Stimulated activated CD4-positive, alpha-beta T cell treated with anti-CD3 and anti-CD28 coated beads, Interleukin-4, amount 100 ng/mL, for 24 hours (primary cell): ENCODE results near the gene GLRX.

ENCODE experiments used
- DNase-seq: peaks from one replicate; pipeline ENCODE4 v3.0.0-alpha.2; 2020

Gene GLRX

GRCh38 chr5:95808686-95809413 is 13.7 kb downstream of the GLRX start:
- peak; percentile 75 for DNase-seq

GRCh38 chr5:95808013-95808685 is 14.4 kb downstream of the GLRX start:
- no peak for DNase-seq

GRCh38 chr5:95806687-95807086 is 15.8 kb downstream of the GLRX start:
- DNase-seq = no peak

GRCh38 chr5:95804736-95805539 is 17.6 kb downstream of the GLRX start:
- DNase-seq = no peak

DNA sequence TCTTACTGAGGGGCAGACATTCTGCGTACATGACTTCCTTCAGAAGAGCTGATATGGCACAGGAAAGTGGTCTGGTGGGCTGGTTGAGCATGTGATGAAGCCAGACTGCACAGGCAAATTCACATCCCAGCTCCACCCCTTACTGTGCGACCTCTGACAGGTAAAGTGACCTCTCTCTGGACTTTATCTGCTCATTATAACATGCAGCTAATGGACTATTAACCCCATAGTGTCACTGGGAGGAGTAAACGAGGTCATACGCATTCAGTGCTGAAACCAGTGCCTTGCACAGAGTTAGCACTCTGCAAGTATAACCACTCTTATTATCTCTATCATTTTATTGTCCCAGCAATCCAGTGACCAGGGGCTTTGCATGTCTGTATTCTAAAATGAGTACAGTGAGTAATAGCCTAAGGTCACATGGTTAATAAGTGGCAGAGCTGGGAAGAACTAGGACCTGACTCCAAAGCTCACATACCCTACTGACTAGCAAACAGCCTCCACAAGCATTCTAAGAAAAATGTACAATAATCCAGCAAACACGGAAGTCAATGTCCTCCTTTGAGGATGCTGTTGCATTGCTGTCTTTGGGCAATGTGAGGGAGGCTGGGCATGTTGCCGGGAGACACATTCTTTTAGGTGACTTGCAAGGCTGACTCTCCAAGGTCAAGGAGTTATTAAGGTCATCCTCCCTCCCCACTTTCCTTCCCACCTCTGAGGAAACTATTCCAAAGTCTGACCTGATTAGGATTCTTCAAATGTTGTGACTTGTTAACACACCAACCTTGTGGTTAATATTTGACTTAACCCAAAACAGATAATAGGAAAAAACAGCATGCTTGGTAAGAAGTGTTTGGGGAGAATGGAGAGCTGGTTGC is 19.0 kb downstream of the GLRX start:
- no peak for DNase-seq

- no peak for DNase-seq
Observed at GRCh38 chr5:95801961-95802360, 20.6 kb downstream of the GLRX start.

GRCh38 chr5:95801532-95801931 is 21.0 kb downstream of the GLRX start:
- no peak for DNase-seq

GRCh38 chr5:95800553-95800952 is 22.0 kb downstream of the GLRX start:
- no peak for DNase-seq

GRCh38 chr5:95799191-95799835 is 23.2 kb downstream of the GLRX start:
- no peak for DNase-seq

DNA sequence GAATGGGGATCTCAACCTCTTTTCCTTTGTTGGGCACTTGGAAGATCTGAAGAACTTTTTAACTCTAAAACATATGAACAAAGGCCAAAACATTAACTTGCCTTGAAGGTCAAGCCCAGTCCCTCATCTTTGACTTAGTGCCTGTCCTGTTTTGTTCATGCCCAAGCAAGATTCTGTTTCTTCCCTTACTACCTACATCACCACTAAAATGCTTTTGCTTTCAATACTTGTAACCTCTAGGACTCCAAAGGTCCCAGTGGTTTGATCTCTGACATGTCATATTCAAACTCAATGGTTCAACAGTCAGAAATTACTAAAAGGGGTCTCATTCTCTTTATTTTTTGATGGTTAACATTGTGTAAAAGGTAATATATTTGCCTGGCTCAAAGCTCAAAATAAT is 24.0 kb downstream of the GLRX start:
- DNase-seq = no peak

GRCh38 chr5:95798048-95798447 is 24.5 kb downstream of the GLRX start:
- DNase-seq = no peak

DNA sequence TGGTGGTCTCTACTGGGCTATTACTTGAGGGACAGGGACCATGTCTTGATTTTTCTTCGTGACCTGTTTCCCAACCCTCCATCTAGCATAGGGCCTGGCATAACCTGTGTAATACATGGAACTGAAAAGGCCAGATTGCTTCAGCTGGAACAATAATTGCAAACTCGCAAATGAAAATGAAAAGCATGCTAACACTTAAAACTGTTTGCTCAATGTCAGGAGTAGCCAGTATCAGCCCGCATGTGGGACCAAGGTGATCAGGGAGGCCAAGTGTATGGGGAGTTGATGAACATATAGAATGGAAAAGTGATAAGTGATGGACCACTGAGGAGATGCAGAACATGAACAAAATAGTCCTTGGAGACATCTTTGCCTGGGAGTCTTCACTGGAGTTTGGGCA is 25.2 kb downstream of the GLRX start:
- DNase-seq = no peak

DNA sequence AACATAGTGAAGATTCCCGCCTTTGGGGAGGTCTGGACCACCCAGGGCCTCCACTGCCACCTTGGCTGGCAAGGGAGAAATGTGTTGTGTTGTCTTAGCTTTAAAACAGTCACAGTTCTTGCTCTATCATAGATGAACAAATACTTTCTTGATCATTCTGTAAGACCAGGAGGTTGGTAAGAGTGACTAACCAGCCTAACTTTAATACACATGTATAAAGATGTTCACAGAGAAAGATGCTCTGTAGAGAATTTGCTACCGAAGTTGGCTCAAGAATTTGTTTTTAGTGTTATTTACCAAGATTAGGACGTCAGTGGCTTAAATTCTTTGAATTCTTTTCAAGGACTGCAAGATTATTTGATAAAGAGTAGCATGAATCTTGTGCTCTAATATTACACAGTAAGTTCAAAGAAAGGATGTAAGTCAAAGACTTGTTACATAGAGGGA is 28.4 kb downstream of the GLRX start:
- no peak for DNase-seq

DNA sequence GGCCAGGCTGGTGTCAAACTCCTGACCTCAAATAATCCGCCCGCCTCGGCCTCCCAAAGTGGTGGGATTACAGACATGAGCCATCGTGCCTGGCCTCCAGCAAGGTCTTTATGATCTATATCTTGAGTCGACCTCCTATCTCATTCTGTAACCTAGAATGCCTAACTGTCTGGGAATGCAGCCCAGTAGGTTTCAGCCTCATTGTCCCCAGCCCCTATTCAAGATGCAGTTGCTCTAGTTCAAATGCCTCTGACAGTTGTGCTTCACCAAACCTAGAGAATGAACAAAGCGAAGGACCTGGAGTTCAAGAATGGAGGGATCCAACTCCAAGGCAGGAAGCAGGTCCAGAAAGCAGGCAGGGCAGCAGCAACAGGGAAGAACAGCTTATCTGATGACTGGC is 30.8 kb downstream of the GLRX start:
- DNase-seq = no peak

GRCh38 chr5:95788493-95788892 is 34.0 kb downstream of the GLRX start:
- DNase-seq = no peak

DNA sequence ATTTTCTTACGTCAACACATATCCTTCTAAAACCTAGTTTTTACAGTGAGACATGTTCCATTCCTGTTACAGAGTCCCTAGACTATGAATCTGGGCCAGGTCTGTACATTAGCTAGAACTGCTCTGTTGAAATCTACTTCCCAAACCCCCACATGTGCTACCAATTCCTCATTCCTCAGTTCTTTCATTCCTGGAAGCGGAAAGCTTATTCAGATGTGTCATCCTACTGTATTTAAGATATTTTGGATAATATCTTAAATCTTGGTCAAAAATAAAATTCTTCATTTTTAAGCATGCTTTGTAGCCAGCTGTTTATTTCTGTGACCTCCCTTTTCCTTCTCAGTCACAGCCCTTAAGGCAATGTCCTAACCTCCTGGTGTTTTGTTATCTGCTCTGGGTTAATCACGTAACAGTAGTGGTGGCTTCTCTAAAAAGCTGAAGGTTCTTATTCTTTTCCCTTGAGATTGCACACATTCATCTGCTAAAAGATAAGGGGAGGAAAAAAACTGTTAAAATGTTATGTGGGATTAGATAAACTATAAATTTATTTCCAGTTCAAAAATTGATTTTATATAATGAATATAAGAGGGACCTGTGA is 35.6 kb downstream of the GLRX start:
- no peak for DNase-seq

GRCh38 chr5:95784514-95785302 is 37.8 kb downstream of the GLRX start:
- DNase-seq = no peak

DNA sequence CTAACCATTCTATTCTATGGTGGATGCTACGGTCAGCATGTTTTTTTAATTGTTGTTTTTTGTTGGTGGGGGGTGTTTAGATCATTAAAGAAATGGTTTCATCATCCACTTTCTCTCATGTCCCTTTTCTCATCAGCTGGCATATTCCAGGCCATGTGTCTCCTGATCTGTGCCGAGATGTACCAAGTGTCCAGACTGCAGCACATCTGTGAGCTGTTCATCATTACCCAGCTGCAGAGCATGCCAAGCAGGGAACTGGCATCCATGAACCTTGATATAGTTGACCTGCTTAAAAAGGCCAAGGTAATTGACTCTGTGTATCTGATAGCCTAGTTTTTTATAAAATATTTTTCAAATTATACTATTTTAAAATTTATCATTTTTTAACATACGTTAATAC is 38.9 kb downstream of the GLRX start:
- DNase-seq = no peak

DNA sequence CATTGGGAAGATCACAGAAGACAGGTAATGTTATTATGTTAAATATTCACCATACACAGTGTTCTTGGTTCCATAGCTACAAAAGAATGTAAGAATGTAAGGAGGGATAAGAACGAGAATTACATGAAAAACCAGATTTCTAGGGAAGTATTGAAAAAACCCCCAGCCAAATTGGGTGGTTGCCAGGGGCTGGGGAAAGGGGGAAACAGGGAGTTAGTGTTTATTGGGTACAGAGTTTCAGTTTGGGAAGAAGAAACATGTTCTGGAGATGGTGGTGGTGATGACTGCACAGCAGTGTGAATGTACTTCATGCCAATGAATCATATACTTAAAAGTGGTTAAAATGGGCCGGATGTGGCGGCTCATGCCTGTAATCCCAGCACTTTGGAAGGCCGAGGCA is 40.3 kb downstream of the GLRX start:
- no peak for DNase-seq

GRCh38 chr5:95781101-95781583 is 41.4 kb downstream of the GLRX start:
- DNase-seq = peak; percentile 77

DNA sequence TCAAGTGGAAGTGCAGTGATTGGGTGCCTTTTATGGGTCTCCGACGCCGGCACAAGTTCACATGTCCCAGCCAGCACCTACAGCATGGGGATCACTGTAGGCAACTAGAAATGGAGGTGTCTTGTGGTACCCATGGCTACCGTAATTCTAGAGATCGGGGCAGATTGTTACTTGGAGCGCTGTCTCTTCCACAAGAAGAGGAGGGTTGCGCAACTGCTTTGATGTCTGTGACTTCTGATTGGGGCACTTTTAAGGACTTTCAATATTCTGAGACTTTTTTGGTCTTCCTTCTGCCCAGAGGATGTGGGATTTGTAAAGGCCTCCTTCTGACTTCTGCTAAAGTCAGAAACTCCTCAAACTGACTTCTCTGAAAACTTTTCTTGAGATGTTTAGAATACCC is 41.9 kb downstream of the GLRX start:
- DNase-seq = no peak
